Measurements from ENCODE around the gene FAM222B. TPM values are rescaled to one million over a fixed set of nuclear protein-coding genes. Genes with fewer than 3 reads are reported as not detected.
"Not testable (repeated sequence)": the region's sequence is repeated elsewhere in the genome, so short reads cannot be mapped to it uniquely, and the experiment has no call there.

Gene FAM222B
- total RNA-seq, 1 donor = 6.9 TPM

DNA sequence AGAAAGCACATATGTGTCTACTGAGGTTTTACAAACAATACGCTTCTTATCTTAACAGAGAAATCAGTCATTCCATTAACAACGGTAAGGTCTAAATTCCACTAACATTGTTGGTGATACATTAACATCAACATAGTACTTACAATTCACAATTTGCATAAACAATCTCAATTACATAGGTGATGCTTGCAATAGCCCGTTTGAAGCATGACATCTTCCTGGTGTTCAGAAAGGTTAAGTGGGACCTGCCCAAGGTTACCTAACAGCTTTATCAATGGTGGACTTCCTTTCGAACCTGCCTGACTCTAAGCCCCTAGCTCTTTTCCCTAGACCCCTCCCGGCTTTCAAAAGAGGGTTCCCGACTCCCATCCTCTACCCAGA is 699 bp downstream of the FAM222B start:
- H3K4me3 ChIP-seq (ENCODE audit: low read depth, low read length) = peak overlapping the region; percentile 91
- no peak for DNase-seq (ENCODE audit: low read depth)
- TF ChIP-seq, protein P1, sequence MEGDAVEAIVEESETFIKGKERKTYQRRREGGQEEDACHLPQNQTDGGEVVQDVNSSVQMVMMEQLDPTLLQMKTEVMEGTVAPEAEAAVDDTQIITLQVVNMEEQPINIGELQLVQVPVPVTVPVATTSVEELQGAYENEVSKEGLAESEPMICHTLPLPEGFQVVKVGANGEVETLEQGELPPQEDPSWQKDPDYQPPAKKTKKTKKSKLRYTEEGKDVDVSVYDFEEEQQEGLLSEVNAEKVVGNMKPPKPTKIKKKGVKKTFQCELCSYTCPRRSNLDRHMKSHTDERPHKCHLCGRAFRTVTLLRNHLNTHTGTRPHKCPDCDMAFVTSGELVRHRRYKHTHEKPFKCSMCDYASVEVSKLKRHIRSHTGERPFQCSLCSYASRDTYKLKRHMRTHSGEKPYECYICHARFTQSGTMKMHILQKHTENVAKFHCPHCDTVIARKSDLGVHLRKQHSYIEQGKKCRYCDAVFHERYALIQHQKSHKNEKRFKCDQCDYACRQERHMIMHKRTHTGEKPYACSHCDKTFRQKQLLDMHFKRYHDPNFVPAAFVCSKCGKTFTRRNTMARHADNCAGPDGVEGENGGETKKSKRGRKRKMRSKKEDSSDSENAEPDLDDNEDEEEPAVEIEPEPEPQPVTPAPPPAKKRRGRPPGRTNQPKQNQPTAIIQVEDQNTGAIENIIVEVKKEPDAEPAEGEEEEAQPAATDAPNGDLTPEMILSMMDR (IDR thresholded peaks at IDR 0.05; ENCODE audit: insufficient read depth, low read depth, low read length) = no peak

DNA sequence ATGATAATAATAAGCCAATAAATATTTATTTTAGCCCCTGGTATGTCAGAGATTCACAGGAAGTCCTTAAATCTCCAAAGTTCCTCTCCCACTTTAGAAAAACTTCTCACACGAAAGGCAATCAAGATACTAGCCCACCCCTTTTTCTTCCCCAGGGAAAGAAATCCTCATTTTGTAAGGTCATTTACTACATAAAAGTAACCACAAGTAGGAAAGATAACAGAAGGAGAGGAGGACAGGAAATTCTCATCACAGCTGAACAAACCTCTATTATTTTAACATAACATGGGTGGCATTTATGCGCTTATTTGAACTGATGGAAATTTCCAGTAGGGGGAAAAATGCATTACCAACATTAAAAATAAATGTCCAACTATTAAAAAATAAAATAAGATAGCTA is 3.4 kb downstream of the FAM222B start:
- H3K4me3 ChIP-seq (ENCODE audit: low read depth, low read length) = no peak overlapping the region
- TF ChIP-seq, protein P1 (IDR thresholded peaks at IDR 0.05; ENCODE audit: insufficient read depth, low read depth, low read length) = no peak
- DNase-seq (ENCODE audit: low read depth) = peak; percentile 84

DNA sequence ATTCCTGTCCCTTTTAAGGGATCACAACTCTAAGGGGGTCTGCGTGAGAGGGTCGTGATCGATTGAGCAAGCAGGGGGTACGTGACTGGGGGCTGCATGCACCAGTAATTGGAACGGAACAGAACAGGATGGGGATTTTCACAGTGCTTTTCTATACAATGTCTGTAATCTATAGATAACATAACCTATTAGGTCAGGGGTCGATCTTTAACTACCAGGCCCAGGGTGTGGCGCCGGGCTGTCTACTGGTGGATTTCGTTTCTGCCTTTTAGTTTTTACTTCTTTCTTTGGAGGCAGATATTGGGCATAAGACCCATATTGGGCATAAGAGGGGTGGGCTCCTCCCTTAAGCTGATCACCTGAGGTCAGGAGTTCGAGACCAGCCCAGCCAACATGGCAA is 6.0 kb downstream of the FAM222B start:
- H3K4me3 ChIP-seq (ENCODE audit: low read depth, low read length); DNase-seq (ENCODE audit: low read depth): not testable (repeated sequence)

DNA sequence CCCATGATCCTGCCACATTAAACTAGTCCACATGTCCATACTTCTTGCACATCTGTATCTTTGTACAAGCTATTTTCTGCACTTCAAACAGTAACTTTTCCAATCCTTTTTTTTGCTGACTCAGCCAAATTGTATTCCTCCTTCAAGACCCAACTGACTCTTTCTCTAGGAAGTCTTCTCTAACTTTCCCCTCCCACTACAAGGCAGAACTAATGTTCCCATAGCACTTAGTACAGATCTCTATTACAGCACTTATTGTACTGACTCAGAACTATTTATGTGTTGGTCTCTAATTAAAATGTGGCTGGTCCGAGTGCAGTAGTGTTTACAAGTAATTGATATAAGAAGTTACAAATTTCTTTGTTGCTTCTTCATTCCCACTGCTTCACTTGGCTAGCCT is 8.2 kb downstream of the FAM222B start:
- DNase-seq (ENCODE audit: low read depth) = no peak
- H3K4me3 ChIP-seq (ENCODE audit: low read depth, low read length) = no peak overlapping the region
- TF ChIP-seq, protein P1 (IDR thresholded peaks at IDR 0.05; ENCODE audit: insufficient read depth, low read depth, low read length) = no peak

DNA sequence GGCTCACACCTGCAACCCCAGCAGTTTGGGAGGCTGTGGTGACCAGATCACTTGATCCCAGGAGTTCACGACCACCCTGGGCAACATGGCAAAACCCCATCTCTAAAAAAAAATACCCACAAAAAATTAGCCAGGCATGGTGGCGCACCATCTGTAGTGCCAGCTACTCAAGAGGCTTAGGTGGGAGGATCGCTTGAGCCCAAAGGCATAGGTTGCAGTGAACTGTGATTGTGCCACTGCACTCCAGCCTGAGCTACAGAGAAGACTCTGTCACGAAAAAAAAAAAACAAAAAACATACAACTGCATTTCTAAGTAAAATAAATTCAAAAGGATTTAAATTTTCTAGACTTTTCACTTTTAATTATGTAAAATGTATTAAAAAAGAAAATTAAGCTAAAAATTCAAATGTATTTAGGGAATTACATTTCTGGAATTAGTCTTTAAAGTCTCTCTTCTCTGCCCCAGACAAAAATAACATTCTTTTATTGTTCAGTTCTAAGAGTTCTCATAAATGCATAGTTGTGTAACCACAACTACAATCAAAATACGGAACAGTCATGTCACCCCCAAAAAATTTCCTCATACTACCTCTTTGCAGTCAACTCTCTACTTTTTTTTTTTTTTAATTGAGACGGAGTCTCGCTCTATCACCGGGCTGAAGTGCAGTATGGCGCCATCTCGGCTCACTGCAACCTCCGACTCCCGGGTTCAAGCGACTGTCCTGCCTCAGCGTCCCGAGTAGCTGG is 14.1 kb downstream of the FAM222B start:
- no peak overlapping the region for H3K4me3 ChIP-seq (ENCODE audit: low read depth, low read length)
- TF ChIP-seq, protein P1 (IDR thresholded peaks at IDR 0.05; ENCODE audit: insufficient read depth, low read depth, low read length) = no peak
- peak; percentile 51 for DNase-seq (ENCODE audit: low read depth)

DNA sequence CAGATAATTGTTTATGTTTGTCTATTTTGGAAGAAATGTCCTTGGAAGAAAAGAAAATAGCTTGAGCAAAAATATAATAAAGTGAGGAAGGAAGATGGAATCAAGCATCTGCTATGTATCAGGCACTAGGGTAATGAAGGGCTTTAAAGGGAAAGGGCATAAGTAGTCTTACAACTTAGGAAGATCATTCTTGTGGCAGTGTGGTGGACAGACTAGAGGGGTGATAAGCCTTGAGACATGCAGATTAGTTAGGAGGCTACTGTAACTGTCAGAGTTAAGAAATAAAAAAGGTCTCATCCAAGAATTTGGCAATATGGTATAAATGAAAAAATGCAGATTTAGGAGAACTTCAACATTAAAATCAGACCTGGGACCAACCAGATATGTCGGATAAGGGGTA is 14.9 kb downstream of the FAM222B start:
- peak; percentile 27 for DNase-seq (ENCODE audit: low read depth)
- TF ChIP-seq, protein P1 (IDR thresholded peaks at IDR 0.05; ENCODE audit: insufficient read depth, low read depth, low read length) = no peak
- no peak overlapping the region for H3K4me3 ChIP-seq (ENCODE audit: low read depth, low read length)

DNA sequence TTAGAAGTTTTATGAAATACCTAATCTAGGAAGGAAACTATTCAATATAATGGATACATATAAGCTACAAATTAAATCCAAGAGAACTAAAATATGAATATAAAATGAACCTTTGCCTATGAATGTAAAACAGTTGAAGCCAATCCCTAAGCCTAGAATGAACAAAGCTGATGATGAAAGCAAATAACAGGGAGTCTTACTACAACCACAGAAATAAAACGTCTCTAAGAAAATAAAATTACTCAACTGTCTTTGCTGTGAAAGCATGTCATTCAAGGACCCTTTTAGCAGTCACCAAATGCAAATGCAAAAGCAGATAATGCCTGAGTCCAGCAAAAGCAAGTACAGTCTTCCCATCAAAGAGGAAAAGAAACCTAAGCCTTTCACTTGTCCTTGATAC is 23.0 kb downstream of the FAM222B start:
- H3K4me3 ChIP-seq (ENCODE audit: low read depth, low read length) = no peak overlapping the region
- DNase-seq (ENCODE audit: low read depth) = no peak
- TF ChIP-seq, protein P1 (IDR thresholded peaks at IDR 0.05; ENCODE audit: insufficient read depth, low read depth, low read length) = no peak

Data from fibroblast of villous mesenchyme (primary cell).